ENCODE measurements around the gene BICD2. TPM values are rescaled to one million over a fixed set of nuclear protein-coding genes. Genes with fewer than 3 reads are reported as not detected.

BICD2 gene
- total RNA-seq, 1 donor: 78.9 TPM

DNA sequence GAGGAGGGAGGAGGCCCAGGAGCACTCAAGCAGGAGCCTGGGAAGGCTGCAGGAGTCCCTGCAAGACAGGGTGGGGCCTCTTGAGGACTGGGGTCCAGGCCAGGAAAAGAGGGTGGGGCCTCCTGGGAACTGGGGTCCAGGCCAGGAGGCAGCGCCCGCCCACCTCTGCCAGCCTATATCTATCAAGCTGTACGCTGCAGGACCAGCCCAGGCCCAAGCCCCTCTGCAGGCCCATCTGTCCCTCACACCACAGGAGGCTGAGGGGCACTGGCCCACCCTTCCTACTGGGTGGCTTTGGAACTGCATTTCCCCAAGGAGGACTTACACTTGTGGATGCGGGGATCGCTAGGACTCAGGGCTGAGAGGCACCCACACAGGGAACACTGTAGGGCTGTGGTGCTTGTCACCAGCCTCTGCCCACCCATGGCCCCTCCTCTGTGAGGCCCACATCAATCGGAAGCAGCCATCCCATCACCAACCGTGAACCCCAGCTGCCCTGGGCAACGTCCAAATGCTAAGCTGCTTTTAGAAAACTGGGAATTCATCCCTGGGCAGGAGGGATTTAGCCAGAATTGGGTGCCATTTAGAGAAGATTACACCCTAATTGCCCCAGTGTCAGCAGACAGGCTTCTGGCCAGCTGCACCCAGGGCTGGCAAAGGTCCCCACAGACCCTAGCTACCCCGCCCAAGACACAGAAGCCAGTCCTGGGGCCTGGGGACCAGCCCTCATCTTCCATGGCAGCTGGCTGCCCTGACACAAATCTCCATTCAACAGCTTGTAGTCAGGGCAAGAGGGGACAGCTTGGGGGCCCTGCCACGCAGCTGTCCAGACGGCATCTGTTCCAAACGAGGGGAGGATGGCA lies 15.3 kb downstream of the BICD2 start:
- DNase-seq (ENCODE audit: low read depth in 2 of 3, low spot score in 2 of 3): no peak

DNA sequence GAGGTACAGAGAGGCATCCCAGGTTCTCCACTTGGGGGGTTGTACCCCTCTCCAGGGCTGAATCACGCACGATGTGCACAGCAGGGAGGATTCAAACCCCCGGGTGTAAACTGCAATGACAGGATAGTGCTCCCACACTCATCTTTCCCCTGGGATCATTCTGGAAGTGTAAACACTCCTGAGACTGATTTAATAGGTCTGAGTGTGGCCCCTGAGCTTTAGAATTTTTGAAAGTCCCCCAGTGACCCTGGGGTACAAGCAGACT lies 16.5 kb downstream of the BICD2 start:
- no peak for DNase-seq (ENCODE audit: low read depth in 2 of 3, low spot score in 2 of 3)

DNA sequence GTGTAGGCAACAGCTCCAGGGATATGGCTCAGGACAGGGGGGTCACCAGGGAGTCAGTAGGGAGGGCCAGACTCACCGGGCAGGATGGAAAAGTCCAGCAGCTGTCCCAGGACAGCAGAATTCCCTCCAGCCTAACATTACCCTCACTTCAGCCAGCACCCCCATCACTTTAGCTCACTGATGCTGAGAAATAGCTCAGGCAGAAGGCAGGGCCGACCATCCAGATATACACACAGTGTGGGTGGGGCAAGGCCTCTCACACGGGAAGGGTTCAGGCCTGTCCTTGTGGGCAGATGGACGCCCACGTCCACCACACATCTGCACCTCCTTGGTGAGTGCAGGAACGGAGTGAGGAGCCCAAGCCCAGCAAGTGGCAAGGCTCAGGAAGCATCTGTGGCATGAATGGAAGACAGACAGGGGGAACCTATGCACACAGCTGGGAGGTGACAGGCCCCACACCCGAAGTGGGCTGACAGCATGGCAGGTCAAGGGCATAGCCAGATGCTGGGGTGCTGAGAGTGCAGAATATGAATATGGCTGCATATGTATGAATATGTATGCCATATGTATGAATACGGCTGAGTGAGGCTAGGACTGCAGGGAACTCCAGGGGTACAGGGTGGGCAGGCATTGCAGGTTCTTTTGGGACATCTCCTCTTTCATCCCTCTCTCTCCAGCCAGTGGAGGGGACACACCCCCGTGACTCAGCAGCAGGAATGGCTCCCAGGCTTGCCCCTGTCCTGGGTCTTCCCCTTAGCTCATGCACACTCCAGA lies 17.0 kb downstream of the BICD2 start:
- peak in 1 of 3 donors; percentile 75 for DNase-seq (ENCODE audit: low read depth in 2 of 3, low spot score in 2 of 3)

DNA sequence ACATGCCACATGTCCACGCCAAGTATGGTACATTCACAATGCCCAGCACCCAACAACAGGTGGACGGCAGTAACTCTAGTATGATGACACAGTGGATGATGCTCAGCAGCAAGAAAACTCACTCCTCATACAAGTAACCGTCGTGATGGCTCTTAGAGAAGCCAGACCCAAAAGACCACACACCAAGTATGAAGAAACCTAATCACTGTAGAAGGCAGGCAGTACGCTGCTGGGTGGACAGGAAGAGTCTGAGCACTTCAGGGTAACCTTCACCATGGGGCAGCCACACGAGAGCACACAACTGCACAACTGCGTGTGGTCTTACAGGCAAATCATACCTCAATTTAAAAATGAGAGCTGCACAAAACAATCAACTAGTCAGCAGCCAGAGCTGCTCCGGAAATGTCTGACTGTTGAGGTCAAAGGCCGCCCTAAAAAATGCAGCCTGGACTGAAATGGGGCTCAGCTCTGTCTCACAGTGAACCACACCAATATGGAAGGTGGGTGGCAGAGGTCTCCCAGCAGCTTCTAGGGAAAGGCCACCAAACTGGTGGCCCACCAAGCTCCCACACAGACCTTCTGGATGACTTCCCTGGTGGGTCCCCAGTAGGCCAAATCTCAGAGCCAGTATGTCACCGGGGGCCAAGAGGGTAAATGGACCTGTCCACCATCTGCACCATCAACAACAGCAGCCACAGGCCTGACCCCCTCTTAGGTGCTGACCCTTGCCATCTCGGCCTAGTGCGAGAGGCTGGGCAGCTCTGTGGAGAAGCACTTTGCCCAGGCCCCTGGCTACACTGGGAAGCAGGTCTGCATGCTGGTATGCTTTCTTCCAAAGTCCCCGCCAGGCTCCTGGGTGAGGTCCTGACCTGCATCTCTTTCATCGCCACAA lies 17.8 kb downstream of the BICD2 start:
- DNase-seq (ENCODE audit: low read depth in 2 of 3, low spot score in 2 of 3): no peak

DNA sequence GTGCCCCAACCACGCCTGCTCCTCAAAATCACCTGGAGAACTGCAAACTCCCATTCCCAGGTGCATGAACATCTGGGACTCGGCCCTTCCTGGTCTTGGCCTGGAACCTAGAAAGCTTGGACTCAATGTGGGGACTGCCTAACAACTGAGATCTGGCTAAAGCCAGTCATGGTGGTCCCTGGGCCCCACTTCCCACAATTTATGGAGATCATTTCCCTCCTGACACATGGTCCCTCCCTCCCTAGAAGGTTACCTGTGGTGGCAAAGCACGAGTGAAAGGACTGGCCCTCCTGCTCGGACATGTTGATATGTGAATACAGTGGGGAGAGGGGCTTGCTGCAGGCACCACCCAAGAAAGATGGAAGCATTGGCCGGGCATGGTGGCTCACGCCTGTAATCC lies 18.8 kb downstream of the BICD2 start:
- DNase-seq (ENCODE audit: low read depth in 2 of 3, low spot score in 2 of 3): no peak

DNA sequence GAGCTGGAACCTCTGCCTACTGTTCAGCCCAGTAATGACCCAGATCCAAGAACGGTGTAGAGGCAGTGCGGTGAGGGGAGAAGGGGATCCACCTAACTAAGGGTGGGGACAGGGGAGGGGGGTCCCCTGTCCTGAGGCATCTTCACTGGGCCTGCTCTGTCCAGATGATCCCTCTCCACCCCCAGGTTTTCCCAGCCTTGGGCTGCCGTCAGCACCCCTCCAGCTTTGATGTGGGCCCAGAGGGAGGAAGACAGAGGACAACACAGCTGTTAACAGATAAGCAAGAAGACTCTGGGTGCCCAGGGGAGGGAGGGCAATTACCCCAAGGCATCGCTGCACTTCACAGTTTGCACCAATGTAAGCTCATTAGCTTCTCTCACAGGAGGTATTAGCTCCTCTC lies 19.3 kb downstream of the BICD2 start:
- no peak for DNase-seq (ENCODE audit: low read depth in 2 of 3, low spot score in 2 of 3)

DNA sequence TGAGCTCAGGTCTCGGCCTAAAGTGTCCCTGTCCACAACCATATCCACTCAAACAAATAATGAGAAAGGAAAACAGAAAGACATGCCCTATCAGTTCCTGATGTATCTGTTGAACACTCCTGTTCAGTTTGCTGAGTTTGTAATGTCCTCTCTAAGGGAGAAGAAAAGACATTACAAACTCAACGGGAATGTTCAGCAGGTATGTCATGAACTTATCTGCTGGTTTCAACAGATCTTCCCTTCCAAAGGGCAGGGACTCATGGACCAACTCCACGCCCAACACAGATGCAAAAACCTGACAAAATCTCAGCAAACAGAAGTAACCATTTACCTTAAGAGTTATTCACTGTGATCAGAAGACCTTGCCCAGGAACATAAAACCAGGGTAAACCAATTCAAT lies 23.7 kb downstream of the BICD2 start:
- no peak for DNase-seq (ENCODE audit: low read depth in 2 of 3, low spot score in 2 of 3)

DNA sequence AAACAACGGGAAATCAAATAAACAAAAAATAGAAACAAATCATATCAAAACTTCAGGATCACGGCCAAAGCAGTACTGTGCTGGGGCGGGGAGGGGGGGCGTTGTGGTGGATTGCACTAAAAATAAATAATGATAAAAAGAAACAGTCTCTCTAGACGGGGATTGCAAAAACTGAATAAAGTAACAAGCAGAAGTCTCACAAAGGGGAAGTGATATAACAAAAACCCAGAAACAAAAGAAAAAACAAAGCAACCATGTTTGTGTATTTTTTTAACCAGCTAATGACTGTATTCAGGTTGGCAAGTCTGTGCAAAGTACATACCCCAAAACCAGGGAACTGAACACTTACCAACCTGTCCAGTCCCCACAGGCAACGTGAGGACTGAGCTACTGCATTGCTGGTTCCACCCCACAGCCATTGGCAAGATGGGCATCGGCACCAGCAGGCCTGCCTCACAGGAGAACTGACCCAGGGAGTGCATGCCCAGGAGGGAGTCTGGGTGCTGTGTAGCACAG lies 24.1 kb downstream of the BICD2 start:
- peak in 2 of 3 donors; percentile 38 to 63 for DNase-seq (ENCODE audit: low read depth in 2 of 3, low spot score in 2 of 3)

DNA sequence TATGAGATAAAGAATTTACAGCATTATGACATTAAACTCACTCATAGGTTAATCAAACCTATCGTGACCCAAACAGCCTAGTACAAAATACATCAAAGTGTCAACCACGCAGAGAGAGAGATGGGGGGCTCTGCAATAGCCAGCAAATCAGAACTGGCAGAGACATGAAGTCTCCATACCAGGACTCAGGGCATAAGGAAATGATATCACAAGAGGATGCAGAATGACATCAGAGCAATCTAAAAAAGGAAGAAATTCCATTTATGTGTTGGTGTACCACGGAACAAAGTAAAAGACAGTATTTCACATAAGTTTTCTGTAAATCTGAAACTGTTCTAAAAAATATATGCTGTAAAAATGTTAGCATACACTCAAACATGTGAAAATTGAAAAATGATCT lies 24.6 kb downstream of the BICD2 start:
- DNase-seq (ENCODE audit: low read depth in 2 of 3, low spot score in 2 of 3): peak in 1 of 3 donors; percentile 50

DNA sequence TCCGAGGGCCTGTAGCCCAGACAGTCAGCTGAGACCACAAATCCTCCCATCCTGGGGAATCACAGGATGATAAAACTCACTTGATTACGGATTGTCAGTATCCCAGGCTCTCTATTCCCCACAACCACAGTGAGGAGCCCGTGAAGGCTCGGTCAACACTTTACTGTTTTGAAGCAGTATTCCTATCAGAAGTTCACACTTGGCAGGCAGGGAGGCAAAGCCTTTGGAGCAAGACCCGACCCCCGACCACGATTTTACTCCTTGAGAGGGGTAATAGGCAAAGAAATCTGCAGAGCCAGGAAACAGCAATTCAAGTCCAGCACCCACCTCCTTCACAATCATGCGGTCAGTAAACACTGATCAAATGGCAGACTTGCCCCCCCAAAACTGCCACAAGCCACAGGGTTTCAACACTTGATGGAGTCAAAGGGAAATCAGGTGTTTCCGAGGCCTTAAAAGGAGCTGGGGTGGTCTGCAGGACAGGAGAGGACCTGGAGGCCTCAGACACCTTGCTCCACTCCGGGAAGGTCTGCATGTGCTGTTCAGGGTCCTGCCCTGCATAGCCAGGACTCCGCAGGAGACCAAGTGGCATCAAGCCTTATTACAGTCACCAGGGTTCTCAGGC lies 25.2 kb downstream of the BICD2 start:
- DNase-seq (ENCODE audit: low read depth in 2 of 3, low spot score in 2 of 3): peak in 1 of 3 donors; percentile 25

DNA sequence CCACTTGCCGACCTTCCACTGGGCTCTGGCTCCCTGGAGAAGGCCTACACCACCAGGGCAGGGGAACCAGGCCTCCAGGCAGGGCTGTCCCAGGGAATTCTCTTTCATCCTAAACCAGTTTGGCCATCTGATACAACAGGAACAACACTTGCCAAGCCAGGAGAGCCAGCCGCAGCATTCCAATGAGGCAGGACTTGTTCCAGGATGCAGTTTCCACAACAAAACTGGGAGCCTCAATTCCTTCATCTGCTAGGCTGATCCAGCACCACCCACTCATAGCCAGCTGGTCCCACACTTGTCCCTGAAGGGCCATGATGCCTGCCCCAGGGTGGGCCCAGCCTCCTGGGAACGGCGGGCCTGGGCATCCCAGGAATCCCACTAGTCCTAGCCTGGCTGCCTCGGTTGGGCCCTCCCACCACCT lies 26.0 kb downstream of the BICD2 start:
- no peak for DNase-seq (ENCODE audit: low read depth in 2 of 3, low spot score in 2 of 3)

DNA sequence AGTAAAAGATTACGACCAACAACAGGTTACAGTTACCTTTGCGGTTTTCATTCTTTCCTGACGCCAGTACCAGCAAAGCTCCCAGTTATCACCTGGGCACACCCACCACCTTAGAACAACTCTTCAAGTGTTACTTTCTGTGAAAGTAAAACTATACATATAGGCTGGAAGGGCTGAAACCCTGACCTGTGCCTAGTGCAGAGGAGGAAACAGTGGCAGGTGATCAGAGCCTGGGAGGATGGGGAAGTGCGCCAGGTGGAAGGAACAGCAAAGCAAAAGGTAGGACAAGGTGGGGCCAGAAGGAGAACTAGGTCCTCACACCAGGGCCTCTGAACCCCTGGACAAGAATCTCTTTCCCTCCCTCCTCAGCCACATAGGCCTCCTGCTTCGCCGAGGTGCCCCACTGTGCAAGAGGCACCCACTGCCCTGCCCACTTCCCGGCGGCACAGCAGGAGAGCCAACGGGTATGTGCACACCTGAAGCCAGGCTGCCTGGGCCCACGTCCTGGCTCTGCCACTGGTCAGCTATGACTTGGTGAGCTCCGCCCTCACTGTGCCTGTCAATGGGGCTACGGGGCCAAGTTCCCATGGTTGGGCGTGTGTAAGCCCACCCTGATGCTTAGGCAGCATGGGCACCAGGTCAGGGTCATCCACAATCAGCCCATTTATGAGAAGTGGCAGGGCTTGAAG lies 26.9 kb downstream of the BICD2 start:
- DNase-seq (ENCODE audit: low read depth in 2 of 3, low spot score in 2 of 3): no peak

DNA sequence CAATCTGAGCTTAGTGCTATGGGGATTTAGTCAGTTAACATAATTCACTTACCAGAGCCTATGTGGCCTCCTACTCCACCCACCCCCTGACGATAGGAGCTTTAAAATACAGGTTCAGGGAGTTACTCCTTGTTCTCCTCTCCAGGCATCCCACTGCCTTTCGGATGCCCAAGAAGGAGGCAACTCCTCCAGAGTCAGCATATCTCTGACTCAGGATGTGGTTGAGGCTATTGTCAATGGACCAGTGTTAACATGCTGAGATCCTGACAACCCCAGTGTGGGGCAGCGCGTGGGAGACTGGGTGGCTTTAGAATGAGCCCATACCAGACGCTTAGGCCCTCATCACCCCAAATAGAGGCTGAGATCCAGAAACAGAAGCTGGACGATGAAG lies 27.4 kb downstream of the BICD2 start:
- no peak for DNase-seq (ENCODE audit: low read depth in 2 of 3, low spot score in 2 of 3)

DNA sequence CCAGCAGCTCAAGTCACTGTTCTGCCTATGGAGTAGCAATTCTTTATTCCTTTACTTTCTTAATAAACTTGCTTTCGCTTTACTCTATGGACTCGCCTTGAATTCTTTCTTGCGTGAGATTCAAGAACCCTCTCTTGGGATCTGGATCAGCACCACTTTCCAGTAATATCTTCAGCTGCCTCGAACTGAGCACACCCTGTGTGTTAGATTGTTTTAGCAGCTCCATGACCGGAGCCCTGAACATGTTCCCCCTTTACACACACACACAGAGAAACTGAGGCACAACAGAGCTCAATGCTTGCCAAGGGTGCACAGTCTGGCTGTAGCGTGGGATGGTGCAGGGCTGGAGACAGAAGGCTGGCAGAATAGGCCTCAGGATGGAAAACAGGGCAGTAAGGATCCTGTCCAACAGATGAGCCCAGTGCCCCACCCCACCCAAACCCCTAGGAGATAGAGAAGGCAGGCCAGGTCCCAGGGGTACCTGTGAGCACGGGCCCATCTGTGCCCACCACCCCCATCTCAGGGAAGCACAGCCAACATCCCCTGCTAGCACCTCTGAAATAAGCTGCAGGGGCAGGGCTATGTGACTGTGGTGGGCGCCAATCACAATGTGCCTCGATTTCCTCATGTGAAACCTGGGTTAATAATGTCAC lies 27.9 kb downstream of the BICD2 start:
- DNase-seq (ENCODE audit: low read depth in 2 of 3, low spot score in 2 of 3): no peak

DNA sequence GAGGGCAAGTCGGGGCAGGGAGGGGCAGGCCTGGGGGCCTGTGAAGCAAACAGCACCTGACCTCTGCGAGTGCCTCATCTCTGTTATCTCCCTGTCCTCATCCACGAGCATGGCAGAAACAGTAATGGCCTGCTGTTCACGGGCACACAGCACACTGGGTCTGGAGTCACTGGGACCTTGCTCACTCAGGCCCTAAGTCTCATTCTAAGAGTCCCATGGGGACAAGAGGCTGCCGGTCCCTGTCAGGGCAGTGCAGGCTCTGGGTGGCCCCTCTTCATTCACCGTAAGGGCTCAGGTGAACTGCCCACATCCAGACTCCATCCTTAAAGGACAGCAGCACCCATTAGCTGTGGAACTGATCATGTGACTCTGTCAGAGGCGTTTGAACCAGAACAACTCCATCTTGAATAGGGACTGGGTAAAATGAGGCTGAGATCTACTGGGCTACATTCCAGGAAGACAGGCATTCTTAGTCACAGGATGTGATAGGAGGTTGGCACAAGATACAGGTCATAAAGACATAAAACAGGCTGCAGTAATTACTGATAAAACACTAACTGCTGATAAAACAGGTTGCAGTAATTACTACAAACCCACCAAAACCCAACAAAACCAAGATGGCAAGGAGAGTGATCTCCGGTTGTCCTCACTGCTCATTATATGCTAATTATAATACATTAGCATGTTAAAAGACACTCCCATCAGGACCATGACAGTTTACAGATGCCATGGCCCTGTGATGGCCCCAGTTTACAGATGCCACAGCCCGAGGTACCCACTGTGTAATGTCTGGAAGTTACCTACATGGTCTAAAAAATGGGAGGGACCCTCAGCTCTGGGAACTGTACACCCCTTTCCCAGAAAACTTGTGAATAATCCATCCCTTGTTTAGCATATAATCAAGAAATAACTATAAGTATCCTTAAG lies 28.7 kb downstream of the BICD2 start:
- no peak for DNase-seq (ENCODE audit: low read depth in 2 of 3, low spot score in 2 of 3)

DNA sequence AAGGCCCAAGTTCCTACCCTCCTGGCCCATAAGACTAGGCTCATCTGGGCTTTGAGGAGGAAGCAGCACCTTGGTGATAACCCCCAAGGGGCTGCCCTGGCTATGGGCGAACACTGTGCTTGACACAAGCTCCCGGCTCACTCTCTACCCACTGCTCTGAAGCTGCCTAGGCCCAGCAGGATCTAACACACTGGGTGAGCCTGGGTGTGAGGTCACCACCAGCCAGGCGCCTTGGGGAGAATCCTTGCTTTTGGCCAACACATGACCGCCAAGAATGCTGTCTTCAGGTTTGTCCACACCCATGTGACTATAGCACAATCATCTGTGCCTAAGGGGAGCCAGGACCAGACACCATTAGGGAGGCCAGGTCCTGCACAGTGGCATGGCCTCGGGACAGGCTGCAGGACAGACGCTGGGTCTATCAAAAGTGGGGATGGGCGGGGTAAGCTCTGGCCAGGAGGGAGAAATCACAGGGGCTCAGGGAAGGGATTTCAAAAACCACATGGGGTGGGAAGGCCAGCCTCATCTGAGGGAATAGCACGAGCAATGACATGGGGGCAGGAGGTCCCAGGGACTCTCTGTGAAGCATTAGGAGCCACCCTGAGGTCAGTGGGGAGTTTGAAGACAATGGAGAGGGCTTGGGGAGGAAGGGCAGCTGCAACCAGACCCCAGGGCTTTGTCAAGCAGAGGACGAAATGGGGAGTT lies 29.6 kb downstream of the BICD2 start:
- DNase-seq (ENCODE audit: low read depth in 2 of 3, low spot score in 2 of 3): no peak

DNA sequence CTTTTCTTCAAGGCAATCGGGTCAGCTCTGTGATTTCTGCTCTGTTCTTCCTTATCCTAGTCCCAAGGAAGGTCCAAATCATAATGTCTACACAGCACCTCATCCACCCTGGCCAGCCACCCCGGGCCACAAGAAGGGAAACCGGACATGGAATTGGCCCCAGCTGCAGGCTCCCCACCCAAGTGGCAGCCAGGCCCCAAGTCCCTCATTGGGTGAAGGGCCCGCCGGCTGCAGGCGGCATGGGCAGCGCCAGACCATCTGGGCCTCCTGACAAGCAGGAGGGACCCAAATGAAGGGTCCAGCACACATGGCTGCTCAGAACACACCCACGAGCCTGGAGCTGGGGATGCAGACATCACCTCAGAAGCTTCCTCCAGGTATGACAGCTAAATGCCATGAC lies 33.7 kb downstream of the BICD2 start:
- no peak for DNase-seq (ENCODE audit: low read depth in 2 of 3, low spot score in 2 of 3)

DNA sequence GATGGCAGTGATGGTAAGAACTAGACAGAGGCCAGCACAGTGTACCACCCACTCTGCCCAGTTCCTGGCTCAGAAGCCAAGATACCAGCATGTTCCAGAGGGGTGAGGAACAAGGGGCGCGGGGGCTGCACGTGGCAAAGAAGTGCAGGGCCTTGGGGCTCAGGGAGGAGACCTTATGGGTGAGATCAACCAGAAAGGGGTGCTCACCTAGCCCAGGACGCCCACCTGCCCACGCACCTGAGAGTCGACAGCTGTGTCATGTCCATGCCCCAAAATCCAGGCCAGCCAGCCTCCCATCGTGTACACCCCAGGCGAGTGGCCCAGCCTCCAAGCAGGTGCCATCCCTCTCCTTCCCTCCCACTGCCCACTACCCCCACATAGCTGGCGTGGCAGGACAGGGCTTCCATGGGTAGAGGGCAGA lies 34.9 kb downstream of the BICD2 start:
- DNase-seq (ENCODE audit: low read depth in 2 of 3, low spot score in 2 of 3): no peak
